ENCODE data around the gene SLC25A47.

Gene SLC25A47

DNA sequence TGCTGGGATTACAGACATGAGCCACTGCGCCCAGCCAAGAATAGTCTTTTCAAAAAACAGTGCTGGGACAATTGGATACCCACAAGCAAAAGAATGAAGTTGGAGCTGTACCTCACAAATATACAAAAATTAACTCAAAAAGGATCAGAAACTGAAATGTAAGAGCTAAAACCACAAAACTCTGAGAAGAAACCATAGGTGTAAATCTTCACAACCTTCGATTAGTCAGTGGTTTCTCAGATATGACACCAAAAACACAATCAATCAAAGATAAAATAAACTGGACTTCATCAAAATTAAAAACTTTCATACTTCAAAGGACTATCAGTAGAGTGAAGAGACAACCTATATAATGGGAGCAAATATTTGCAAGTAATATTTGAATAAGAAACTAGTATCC is 35.3 kb downstream of the SLC25A47 start:
- H3K4me3 ChIP-seq (ENCODE audit: low read depth, low read length), result no peak overlapping the region
- no peak for DNase-seq (ENCODE audit: low read depth)
- TF ChIP-seq CTCF (conservative IDR thresholded peaks at IDR 0.05; ENCODE audit: low read depth, low read length), result no peak

GRCh38 chr14:100359111-100359510 is 36.0 kb downstream of the SLC25A47 start:
- no peak for TF ChIP-seq CTCF (conservative IDR thresholded peaks at IDR 0.05; ENCODE audit: low read depth, low read length)
- no peak for DNase-seq (ENCODE audit: low read depth)

GRCh38 chr14:100359881-100360280 is 36.7 kb downstream of the SLC25A47 start:
- no peak for DNase-seq (ENCODE audit: low read depth)
- no peak for TF ChIP-seq CTCF (conservative IDR thresholded peaks at IDR 0.05; ENCODE audit: low read depth, low read length)
- no peak overlapping the region for H3K4me3 ChIP-seq (ENCODE audit: low read depth, low read length)

More at GRCh38 chr14:100359111-100359510, 36.0 kb downstream of the SLC25A47 start:
- no peak overlapping the region for H3K4me3 ChIP-seq (ENCODE audit: low read depth, low read length)

GRCh38 chr14:100361626-100362025 is 38.5 kb downstream of the SLC25A47 start:
- H3K4me3 ChIP-seq (ENCODE audit: low read depth, low read length), result no peak overlapping the region
- no peak for TF ChIP-seq CTCF (conservative IDR thresholded peaks at IDR 0.05; ENCODE audit: low read depth, low read length)
- no peak for DNase-seq (ENCODE audit: low read depth)

- DNase-seq (ENCODE audit: low read depth), result no peak
- no peak overlapping the region for H3K4me3 ChIP-seq (ENCODE audit: low read depth, low read length)
- no peak for TF ChIP-seq CTCF (conservative IDR thresholded peaks at IDR 0.05; ENCODE audit: low read depth, low read length)
Observed at GRCh38 chr14:100362311-100362927, 39.3 kb downstream of the SLC25A47 start.

- no peak overlapping the region for H3K4me3 ChIP-seq (ENCODE audit: low read depth, low read length)
- no peak for TF ChIP-seq CTCF (conservative IDR thresholded peaks at IDR 0.05; ENCODE audit: low read depth, low read length)
- DNase-seq (ENCODE audit: low read depth), result no peak
Observed at GRCh38 chr14:100363053-100363452, 39.9 kb downstream of the SLC25A47 start.

DNA sequence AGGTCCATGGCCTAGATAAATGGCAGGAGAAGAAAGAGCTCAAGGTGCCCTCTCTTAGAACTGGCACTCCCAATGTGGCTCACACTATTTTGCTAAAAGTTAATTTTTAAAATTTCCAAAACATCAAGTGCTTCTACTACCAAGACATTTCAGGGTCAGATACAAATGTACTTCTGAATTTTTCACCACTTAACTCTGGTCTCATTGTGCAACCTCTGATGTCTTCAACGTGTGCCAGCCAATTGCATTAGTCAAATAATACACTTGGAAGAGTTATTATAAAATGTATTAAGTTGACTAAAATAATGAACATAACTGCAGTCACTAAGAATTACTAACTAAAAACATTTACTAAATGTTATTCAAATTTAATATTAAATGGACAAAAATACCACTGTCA is 41.3 kb downstream of the SLC25A47 start:
- no peak overlapping the region for H3K4me3 ChIP-seq (ENCODE audit: low read depth, low read length)
- no peak for DNase-seq (ENCODE audit: low read depth)
- TF ChIP-seq CTCF (conservative IDR thresholded peaks at IDR 0.05; ENCODE audit: low read depth, low read length), result no peak

All from choroid plexus epithelial cell (primary cell).